HG03457 (cell line): ENCODE results near the gene AOPEP.
"Not testable (repeated sequence)": the region's sequence is repeated elsewhere in the genome, so short reads cannot be mapped to it uniquely, and the experiment has no call there.

ENCODE experiments used
- ATAC-seq: cut with Tn5 transposase; IDR thresholded peaks from one replicate; pipeline ENCODE4 v1.9.1; 2021; ENCODE audit warnings: moderate number of reproducible peaks; ENCODE audit not compliant: unreplicated experiment

Gene AOPEP

DNA sequence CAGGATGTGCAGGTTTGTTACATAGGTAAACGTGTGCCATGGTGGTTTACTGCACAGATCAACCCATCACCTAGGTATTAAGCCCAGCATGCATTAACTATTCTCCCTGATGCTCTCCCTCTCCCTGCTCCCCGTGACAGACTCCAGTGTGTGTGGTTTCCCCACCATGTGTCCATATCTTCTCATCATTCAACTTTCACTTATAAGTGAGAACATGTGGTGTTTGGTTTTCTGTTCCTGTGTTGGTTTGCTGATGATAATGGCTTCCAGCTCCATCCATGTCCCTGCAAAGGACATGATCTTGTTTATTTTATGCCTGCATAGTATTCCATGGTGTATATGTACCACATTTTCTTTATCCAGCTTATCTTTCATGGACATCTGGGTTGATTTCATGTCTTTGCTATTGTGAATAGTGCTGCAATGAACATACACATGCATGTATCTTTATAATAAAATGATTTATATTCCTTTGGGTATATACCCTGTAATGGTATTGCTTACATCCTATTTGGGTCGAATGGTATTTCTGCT is 103.6 kb downstream of the AOPEP start:
- not testable (repeated sequence) for ATAC-seq

DNA sequence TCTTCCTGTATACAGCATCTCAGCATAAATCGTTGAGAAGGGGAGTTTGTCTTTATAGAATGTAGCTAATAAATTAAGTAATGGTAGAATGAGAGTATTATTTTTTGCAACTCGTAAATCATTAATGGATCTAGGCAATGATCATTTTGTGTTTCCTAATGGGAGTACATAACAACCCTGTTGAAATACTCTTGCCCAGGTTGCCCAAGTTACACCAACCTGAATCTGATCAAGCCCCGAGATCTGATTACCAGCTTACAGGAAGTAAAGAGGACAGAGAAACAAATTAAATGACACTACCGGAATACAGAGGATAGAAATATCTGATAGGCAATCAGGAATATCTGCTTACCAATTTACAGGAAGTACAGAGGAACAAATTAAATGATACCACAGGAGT is 107.3 kb downstream of the AOPEP start:
- no peak for ATAC-seq

DNA sequence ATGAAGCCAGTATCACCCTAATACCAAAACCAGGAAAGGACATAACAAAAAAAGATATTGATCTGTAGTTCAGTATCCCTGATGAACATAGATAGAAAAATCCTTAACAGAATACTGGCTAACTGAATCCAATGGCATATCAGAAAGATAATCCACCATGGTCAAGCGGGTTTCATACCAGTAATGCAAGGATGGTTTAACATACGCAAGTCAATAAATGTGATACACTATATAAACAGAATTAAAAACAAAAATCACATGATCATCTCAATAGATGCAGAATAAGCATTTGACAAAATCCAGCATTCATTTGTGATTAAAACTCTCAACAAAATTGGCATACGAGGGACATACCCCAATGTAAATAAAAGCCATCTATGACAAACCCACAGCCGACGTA is 110.9 kb downstream of the AOPEP start:
- ATAC-seq, result no peak

DNA sequence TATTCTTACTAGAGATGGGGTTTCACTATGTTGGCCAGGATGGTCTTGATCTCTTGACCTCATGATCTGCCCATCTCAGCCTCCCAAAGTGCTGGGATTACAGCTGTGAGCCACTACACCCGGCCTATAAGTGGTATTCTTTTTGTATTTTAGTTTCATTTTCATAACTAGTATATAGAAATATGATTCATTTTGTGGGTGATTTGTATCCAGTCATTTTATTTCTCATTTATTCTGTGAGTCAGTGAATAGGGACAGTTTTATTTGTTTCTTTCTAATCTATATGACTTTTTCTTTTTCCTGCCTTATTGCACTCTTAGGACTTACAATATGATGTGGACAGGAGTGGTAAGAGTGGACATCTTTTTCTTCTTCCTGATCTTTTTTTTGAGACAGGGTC is 112.9 kb downstream of the AOPEP start:
- no peak for ATAC-seq

DNA sequence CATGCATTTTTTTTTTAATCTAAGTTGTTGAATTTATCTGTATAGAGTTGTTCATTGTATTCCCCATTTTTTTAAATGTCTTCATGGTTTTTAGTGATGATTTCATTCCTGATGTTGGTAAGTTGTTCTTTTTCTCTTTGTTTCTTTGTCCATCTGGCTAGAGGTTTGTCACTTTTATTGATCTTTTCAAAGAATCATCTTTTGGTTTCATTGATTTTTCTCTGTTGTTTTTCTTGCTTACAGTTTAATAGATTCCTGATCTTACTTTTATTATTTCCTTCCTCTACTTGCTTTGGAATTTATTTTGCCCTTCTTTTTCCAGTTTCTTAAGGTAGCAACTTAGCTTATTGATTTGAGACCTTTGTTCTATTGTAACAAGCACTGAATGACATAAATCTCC is 114.2 kb downstream of the AOPEP start:
- no peak for ATAC-seq

DNA sequence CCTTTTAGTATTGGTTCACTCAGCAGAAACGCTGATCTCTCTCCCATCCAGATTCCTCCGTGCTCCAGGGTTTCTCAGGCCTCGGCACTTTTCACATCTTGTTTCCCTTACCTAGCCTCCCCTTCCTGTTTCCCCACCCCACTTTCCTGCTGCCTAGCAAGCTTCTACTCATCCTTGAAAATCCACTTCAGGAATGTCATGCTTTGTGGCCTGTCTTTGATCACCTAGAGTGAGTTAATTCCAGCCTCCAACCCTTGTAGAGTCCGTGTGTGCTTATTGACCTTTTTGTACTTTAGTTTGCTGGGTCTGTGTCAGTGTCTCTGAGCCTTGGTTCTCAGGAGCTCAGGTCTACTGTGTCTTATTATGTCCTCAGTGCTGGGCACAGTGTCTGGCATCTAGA is 116.6 kb downstream of the AOPEP start:
- no peak for ATAC-seq

DNA sequence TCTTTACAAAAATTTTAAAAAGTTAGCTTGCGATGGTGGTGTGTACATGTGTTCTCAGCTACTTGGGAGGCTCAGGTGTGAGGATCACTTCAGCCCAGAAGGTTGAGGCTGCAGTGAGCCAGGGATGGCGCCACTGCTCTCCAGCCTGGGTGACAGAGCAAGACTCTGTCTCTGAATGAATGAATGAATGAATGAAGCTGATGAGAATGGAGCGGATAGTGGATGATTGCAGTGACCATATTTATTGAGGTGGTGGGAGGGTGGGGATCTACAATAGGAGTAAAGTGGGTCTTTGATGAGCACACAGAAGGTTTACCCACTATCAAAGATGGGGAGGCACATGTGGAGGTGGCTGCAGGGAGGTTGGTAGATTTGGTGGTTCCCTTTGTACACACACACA is 120.2 kb downstream of the AOPEP start:
- no peak for ATAC-seq

DNA sequence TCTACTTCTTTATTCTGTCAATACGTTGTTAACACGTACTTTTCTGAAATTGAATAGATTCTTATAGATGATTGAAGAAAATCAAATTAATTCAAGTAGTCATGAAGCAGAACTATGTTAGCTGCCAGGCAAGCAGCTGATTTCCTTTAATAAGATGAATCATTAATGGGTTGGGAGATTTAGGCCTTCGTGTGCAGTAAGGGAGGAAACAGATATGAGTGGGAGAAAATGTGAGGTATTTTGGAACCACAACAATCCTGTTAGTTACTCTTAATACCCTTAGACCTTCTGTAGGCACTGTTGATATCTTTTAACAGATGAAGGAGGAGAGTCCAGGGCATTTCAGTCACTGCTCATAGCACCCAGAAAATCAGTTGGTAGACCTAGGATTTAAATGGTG is 121.0 kb downstream of the AOPEP start:
- ATAC-seq, result no peak

DNA sequence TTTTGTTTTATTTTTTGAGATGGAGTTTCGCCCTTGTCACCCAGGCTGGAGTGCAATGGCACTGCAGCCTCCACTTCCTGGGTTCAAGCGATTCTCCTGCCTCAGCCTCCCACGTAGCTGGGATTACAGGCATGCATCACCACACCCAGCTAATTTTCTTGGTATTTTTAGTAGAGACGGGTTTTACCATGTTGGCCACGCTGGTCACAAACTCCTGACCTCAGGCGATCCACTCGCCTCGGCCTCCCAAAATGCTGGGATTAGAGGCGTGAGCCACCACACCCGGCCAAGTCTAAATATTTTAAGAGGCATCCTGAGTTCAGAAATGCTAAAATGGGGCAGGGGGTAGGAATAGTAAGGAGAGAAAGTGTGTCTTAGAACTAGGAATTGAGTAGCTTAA is 122.3 kb downstream of the AOPEP start:
- ATAC-seq, result not testable (repeated sequence)

DNA sequence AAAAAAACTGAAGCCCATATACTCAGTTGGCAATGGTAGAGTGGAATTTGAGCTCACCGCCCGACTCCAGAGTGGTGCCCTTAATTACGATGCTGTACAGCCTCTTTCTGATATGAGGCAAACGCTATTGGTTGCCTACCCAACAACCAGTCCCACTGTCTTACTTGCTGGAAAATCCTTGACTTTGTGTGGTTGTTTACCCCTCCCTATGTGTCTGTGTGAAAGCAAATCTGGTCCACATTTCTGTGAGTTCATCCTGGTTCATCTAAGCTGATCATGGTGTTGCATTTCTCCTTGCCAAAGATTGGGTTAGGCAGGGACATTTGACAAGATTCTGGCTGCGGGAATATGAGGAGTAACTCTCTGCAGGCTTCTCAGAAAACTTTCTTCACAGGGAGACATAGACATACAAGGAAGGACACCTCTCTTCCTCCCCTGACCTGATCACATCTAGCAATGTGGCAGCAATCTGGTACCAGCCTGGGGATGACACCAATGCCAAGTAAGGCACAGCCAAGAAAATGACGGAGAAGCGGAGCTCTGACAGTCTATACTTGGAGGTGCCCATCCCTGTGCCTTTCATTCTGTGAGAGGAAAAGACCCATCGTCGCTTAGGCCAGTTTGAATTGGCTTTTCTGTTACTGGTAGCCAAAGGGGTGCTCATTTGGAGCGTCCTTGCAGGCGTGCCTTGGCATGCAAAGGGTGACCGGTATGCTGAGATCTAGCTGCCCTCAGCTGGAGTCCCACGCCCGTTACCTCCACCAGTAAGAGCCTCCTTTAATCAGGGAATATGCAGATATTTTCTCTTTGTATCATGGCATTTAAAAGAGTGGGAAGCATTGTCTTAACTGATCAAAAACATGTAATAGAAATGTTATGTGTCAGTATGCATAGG is 124.3 kb downstream of the AOPEP start:
- ATAC-seq, result no peak

DNA sequence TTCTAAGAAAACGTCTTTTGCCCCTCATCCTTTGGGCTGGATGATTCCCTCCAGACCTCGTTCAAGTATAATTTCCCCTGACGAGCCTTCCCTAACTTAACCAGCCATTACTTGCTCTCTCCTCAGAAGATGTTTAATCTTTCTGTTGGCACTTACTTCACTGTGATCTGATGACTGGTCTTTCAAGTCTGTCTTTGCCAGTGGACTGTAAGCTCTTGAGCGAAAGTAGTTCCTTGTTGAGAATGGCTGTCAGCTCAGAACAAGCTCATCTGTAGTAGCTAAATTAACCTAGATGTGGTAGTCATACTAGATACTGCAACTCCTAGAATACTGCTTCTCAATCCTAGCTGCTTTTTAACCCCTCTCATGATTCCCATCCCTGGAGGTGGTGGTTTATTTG is 125.0 kb downstream of the AOPEP start:
- ATAC-seq, result no peak

DNA sequence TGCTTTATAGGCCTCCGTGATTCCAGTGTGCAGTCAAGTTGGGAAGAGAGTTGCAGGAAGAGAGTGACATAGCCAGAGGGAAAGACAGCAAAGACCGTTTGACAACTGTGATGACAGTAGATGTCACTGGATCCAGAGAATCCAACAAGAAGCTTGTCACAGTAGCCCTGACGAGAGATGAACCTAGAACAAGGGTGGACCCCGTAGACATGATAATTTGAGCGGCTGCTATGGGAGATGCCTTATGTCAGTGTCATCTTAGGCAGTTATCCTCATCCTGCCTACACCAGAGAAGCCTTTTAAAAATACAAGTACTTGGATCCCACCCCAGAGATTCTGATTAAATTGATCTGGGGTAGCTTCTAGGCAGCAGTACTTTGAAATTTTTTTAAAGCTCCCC is 125.4 kb downstream of the AOPEP start:
- no peak for ATAC-seq

DNA sequence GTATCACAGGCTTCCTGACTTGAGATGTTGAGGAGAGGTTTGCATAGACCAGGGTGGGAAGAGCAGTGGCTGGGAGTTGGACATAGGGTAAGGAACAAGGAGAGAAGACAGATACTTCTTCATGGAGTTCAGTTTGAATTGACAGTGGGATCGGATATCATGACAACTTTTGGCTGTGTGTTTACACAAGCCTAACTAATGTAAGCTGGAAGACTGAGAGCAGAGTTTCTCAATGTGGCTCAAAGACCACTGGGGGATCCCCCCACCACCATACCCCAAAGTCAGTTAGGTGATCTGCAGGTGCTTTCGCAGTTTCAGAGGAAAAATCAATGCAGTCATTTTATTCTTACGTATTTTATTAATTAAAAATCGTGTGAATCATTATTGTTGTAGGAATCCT is 125.9 kb downstream of the AOPEP start:
- ATAC-seq, result no peak

DNA sequence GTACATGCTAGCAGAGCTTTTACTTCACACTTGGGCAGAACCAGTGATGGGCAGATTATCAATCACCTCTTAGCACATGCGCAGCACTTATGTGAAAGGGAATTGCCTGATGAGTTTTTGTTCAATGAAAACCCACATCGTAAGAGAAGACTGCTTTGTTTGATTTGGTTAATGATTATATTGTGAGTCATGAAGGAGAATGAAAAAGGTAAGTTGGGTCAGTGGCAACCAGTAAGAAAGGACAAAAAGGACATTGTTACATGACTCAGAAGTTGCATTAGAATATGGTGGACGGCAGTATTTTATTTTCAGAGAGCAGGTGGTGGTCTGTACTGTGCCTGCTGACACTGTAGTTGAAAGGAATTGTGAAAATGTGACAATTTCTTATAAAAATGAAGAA is 127.4 kb downstream of the AOPEP start:
- no peak for ATAC-seq

DNA sequence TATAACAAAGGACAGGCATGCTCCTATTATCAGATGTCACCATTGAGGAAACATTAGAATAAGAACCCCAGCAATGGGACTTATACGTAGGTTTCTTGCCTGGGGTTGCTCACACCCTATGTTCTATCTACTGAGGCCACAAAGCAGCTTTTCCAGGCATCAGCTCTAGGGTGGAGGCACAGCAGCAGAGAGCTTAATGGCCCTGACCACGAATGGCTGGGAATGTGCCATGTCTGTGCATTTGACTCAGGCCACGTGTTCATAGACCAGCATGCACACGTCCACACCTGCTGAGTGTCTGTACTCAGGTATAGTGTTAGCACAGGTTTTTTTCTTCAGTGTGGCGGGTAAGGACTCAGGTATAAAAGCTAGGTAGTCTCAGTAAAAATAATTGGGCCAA is 129.4 kb downstream of the AOPEP start:
- no peak for ATAC-seq

DNA sequence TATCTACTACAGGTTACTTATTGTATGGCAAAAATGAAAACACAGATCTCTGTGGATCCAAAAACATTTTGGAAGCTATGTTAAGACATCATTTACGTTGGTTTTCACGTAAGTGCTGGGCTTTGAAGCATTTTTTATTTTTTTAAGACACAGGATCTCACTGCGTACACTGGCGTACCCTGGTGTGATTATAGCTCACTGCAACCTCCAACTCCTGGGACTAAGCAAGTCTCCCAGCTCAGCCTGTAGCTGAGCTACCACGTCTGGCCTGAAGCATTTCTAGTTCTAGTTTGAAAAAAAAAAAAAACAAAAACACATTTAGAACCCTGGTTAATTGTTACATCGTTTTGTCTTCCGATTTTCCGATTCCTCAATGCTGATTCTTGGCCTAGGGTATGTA is 131.3 kb downstream of the AOPEP start:
- ATAC-seq, result no peak

DNA sequence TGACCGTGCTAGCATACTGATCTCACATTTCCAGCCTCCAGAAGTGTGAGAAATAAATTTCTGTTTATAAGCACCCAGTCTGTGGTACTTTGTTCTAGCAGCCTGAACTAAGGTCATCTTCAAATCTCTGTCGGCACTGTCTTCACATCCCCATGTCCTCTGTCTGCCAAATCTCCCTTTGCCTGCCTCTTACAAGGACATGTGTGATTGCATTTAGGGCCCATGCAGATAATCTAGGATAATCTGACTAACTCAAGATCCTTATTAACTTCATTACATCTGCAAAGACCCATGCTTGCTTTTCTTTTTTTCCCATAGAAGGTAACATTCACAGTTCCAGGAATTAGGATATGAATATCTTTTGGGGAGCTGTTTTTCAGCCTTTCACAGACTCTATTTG is 132.7 kb downstream of the AOPEP start:
- ATAC-seq, result no peak

DNA sequence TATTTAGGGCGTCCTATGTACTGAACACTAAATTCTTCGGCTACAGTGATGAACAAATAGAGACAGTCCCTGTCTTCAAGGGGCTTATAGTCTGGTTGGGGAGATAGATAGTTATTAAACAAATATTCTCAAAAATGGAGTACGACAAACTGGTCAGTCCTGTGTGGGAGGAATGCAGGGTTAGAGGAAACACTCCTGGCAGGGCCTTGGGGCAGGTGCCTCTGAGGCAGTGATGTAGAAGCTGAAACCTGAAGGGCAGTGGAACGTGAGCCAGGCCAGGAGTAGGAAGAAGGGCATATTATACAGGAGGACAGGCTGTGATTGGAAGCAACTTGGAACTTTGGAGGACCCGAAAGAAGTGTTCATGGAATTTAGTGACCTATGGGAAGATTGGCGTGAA is 133.4 kb downstream of the AOPEP start:
- ATAC-seq, result no peak

DNA sequence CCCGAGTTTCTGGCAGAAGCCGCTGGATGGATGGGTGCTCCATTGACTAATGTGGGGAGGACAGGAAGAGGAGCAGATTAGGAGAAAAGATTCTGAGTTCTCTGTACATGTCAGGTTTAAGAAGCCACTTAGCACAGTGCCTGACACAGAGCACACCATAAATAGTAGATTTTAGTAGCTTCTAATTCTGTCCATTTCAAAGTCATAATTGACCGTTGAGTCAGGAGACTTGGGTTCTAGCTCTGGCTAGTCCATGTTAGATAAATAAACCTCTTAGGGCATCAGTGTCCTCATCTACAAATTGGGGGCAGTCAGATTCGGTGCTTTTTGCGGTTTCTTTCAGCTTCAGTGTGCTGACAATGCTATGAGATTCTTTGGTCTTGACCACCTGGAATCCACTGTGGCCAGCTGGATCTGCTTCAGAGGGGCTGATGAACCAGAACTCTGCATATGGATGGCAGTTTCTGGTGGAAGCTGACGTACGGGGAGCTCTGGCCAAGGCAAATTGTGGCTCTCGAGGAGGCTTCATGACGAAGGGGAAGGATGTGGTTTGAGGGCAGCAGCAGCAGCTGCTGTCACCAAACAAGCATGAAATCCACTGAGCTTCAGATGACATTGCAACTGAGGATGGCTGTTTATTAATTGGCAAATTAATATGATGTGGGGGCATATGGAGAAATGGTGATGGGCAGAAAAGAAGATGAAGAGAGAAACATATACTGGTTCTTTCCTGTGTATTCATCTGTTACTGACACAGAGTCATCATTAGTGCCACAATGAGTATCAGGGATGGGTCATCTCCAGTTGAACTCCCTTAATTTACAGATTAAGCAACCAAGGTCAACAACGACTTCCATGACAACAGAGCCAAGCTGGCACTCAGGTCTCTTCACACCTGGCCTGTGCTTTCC is 134.4 kb downstream of the AOPEP start:
- ATAC-seq, result peak; percentile 80

DNA sequence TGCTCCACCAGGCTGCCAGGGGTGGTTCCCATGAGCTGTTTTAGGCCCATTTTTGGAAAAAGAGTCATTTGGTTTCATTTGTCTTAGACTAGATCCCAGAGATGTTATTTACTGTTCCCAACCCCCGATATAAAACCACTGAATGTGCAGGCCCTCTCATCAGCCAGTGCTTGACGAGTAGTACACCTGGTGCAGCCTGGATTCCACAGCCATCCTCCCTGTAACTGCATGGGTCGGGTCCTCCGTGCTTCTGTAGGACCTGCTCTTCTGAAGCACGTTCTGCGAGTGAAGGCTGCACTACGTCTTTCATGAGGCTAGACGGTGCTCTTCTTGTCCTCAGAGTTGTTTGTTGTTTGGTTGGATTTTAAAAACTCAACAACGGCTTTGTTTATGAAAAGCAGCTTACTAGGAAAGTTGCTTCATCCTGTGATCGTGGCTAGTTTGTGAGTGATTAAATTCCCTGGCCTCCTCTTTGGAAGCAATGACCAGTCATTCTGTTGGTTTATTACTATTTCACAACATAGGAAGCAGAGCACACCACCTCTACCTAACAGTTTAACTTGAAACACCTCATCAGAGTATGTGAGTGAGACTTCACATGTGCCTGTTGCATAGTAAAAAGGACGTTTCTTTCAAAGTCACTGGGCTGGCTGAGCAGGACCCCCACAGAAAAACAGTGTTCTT is 135.2 kb downstream of the AOPEP start:
- ATAC-seq, result no peak

DNA sequence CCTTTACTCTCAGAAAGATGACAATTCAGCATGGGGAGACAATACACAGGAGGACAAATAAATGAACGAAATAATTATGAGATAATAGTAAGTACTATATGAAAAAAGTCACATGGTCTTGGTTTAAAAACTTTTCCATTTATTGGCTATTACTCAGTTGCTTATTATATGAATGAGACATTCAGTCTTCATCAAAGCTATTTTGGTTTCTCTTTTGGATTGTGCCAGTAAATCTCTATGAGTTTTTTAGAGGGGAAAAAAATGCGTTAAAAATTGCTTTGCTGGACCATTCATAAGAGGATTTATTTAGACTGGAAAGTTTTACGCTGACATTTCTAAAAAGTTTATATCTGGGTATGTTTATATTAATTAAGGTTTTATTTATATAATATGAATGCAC is 137.7 kb downstream of the AOPEP start:
- no peak for ATAC-seq
